Measurements from ENCODE around the gene EIF2A. TPM values are rescaled to one million over a fixed set of nuclear protein-coding genes. Genes with fewer than 3 reads are reported as not detected.

EIF2A gene
- polyA plus RNA-seq, 1 of the 3 experiments (the other 2 are of a cell fraction): 67.0 TPM

- Histone ChIP-seq H3F3A (replicated peaks; ENCODE audit: insufficient read depth) (peaks cover 14% of the 10 kb centered on the region), H4K20me1 (ENCODE audit: insufficient read depth) (no peaks in the 10 kb centered on the region), H3K4me2 (no peak overlapping the region), H3K27me3 (ENCODE audit: insufficient read depth) (no peaks in the 10 kb centered on the region), H3K4me1 (ENCODE audit: control insufficient read depth in 1 of 2, insufficient read depth in 2 of 2, low read depth in 1 of 2, low read length in 1 of 2) (no peaks in the 10 kb centered on the region), H3K9ac (no peak overlapping the region), H3K4me3 (ENCODE audit: low read depth in 2 of 2, low read length in 1 of 2) (no peak overlapping the region), H2AFZ (ENCODE audit: low read depth) (no peak overlapping the region), H3K27ac (ENCODE audit: low read depth in 2 of 2, low read length in 1 of 2) (no peak overlapping the region), H3K9me3 (no peaks in the 10 kb centered on the region), H3K9me2 (no peaks in the 10 kb centered on the region), H3K36me3 (replicated peaks in 1 of 2; ENCODE audit: control insufficient read depth in 1 of 2, insufficient read depth in 2 of 2, low read length in 1 of 2) (peaks cover 51 to 71% of the 10 kb centered on the region in 2 experiments), H3K79me2 (ENCODE audit: insufficient read depth) (peaks cover 12% of the 10 kb centered on the region; the same call in 1 of the 2 replicates)
- POLR2A ChIA-PET: no interaction called here
- 0 out of 2 replicates have a peak, but pooled peaks have one; percentile 28 for TF ChIP-seq CTCF (IDR thresholded peaks at IDR 0.05)
- no peak for TF ChIP-seq NRF1 (IDR thresholded peaks at IDR 0.05; ENCODE audit: low read depth, low read length)
- DNase-seq: no peak
- CTCF ChIA-PET: interaction anchor here (1.6 kb wide), 1 partner anchor 21 kb away, joined by 5 read pairs; no protein-coding TSS in a partner anchor
- WGBS (ENCODE audit: low lambda C conversion rate): 97% methylated on average over 1 of the region's 1 CpG
Measured at GRCh38 chr3:150577855-150578254, 31.3 kb downstream of the EIF2A start.

DNA sequence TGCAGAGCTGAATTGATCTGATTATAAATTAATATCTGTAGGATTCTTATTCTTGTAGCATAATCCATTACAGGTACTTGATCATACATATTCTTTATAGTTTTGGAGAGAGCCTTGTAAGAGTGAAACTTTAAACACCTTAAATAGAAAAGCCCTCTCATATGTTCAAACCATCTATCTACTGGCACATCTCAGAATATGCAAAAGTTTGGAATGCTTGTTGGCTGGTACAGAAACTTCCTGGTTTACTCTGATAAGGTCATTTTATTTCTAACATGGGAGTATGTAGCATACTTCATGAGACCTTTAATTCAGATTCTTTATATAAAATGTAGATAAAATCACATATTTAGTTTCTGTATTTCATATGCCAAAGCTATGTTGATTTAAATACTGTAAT lies 34.6 kb downstream of the EIF2A start:
- Histone ChIP-seq H3K4me3 (ENCODE audit: low read depth in 2 of 2, low read length in 1 of 2) (no peak overlapping the region), H4K20me1 (ENCODE audit: insufficient read depth) (no peaks in the 10 kb centered on the region), H3K9me3 (no peaks in the 10 kb centered on the region), H3K79me2 (ENCODE audit: insufficient read depth) (peaks cover 8% of the 10 kb centered on the region; the same call in 1 of the 2 replicates), H3K9ac (no peak overlapping the region), H3K4me2 (no peak overlapping the region), H3K27ac (ENCODE audit: low read depth in 2 of 2, low read length in 1 of 2) (no peak overlapping the region), H2AFZ (ENCODE audit: low read depth) (no peak overlapping the region), H3F3A (replicated peaks; ENCODE audit: insufficient read depth) (peaks cover 20% of the 10 kb centered on the region), H3K4me1 (ENCODE audit: control insufficient read depth in 1 of 2, insufficient read depth in 2 of 2, low read depth in 1 of 2, low read length in 1 of 2) (no peaks in the 10 kb centered on the region), H3K9me2 (no peaks in the 10 kb centered on the region), H3K36me3 (replicated peaks in 1 of 2; ENCODE audit: control insufficient read depth in 1 of 2, insufficient read depth in 2 of 2, low read length in 1 of 2) (peaks cover 68 to 81% of the 10 kb centered on the region in 2 experiments), H3K27me3 (ENCODE audit: insufficient read depth) (no peaks in the 10 kb centered on the region)
- TF ChIP-seq ELF1 (IDR thresholded peaks at IDR 0.05): no peak
- TF ChIP-seq EP300 (IDR thresholded peaks at IDR 0.05; ENCODE audit: borderline replicate concordance in 1 of 2, low read depth in 1 of 2, low read length in 1 of 2): no peak
- TF ChIP-seq CHD2 (IDR thresholded peaks at IDR 0.05; ENCODE audit: low read length, partially characterized antibody): no peak
- TF ChIP-seq TEAD4 (IDR thresholded peaks at IDR 0.05; ENCODE audit: borderline replicate concordance, insufficient read depth): no peak
- no peak for TF ChIP-seq MEF2A (IDR thresholded peaks at IDR 0.05; ENCODE audit: borderline replicate concordance, low read depth)
- no peak for TF ChIP-seq SMC3 (IDR thresholded peaks at IDR 0.05; ENCODE audit: low read depth, low read length)
- no peak for TF ChIP-seq JUND (IDR thresholded peaks at IDR 0.05)
- no peak for TF ChIP-seq MAX (IDR thresholded peaks at IDR 0.05; ENCODE audit: low read depth)
- TF ChIP-seq FOXJ3 (CRISPR knock-in tag; IDR thresholded peaks at IDR 0.05): no peak
- no peak for TF ChIP-seq FOXM1 (IDR thresholded peaks at IDR 0.05; ENCODE audit: low read depth)
- TF ChIP-seq SIN3A (IDR thresholded peaks at IDR 0.05; ENCODE audit: borderline replicate concordance, low read depth, low read length): no peak
- no peak for TF ChIP-seq CTCF (IDR thresholded peaks at IDR 0.05)
- no peak for TF ChIP-seq PBX3 (IDR thresholded peaks at IDR 0.05)
- TF ChIP-seq EZH2phosphoT487 (IDR thresholded peaks at IDR 0.05; ENCODE audit: borderline replicate concordance, low read depth): no peak
- TF ChIP-seq TCF12 (IDR thresholded peaks at IDR 0.05): no peak
- TF ChIP-seq GABPA (IDR thresholded peaks at IDR 0.05; ENCODE audit: low read depth): no peak
- ChIA-PET POLR2A (no interaction called here), CTCF (no interaction called here)
- DNase-seq: no peak

All from SK-N-SH (cell line).